GM18505 (cell line): ENCODE results near the gene SOBP.

ENCODE experiments used
- ATAC-seq: cut with Tn5 transposase; IDR thresholded peaks from one replicate; pipeline ENCODE4 v1.9.1; 2021; ENCODE audit not compliant: unreplicated experiment
- POLR2A ChIP-seq: IDR thresholded peaks from 4 replicates; pipeline ENCODE4 v1.6.1; 2011; ENCODE audit warnings: borderline replicate concordance; ENCODE audit not compliant: insufficient read depth, insufficient read length; ENCODE audit errors: extremely low read depth

The SOBP gene

DNA sequence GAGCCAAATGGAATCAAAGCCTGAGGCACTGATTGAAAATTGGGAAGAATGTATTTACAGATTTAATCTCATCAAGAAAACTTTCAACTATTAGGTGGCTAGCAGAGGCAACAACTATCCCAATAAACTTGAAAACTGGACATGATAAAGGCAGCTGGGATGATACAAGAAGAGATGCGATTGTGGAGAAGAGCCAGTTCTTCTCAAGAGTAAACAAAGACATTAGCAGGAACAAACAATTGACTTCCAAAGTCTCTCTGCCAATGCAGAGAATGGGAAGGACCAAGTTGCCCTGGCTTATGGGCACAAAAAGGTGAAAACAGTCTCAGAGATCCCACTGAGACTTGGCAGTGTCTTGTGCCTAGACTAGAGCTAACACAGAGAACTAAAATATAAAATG is 132.4 kb downstream of the SOBP start:
- ATAC-seq, result no peak
- TF ChIP-seq POLR2A, result no peak

DNA sequence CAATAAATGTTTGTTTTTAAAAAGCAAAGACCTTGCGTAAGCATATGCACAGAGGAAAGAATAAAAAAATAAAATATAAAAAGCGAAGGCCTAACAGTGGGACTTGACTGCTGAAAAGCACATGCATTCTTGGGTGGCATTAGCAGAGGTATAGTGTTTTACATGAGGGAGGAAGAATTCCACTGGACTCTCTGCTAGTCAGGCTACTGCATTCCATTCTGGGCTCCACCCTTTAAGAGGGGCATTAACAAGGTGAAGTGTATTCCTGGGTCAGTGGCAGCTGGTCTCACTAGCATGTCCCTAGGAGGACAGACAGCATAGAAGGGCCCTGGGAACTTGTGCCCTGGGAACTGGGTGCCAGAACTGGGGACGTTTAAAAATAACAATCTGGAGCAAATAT is 134.1 kb downstream of the SOBP start:
- no peak for ATAC-seq

DNA sequence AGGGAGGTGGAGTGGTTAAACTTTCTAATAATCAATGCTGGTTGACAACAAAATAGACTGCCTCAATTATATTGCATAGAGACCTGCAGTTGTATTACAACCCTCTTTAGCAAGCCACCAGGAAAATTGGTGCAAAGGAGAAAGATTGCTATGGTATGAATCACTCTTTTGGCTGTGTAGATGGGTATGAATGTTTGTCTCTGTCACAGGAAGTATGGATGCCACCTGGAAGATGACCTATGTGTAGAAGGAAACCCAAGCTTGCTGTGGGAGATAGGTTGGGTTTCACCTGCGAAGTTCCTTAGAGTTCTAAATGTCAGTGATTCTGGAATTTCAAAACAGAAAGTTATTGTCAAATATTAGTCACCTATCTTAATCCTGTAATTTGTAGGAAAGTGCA is 134.6 kb downstream of the SOBP start:
- no peak for TF ChIP-seq POLR2A
- no peak for ATAC-seq

More for the DNA sequence above, 134.1 kb downstream of the SOBP start:
- TF ChIP-seq POLR2A, result no peak

DNA sequence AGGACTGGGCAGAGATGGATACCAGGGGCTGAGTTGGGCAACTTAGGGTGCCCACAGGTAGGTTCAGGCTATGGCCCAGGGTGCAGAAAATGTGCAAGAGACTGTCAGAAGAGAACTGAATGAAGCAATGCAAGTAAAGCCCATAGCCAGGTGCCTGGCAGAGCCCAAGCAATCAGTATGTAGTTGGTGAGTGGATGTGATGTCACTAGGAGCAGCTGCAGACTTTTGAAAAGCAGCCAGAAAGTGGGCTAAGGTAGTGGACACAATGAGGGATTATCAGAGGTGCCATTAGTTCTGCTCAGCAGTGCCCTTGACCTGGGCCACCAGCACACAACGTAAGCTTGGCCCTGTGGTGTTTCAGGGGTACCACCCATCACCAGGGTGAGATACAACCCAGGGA is 135.3 kb downstream of the SOBP start:
- no peak for ATAC-seq
- TF ChIP-seq POLR2A, result no peak

DNA sequence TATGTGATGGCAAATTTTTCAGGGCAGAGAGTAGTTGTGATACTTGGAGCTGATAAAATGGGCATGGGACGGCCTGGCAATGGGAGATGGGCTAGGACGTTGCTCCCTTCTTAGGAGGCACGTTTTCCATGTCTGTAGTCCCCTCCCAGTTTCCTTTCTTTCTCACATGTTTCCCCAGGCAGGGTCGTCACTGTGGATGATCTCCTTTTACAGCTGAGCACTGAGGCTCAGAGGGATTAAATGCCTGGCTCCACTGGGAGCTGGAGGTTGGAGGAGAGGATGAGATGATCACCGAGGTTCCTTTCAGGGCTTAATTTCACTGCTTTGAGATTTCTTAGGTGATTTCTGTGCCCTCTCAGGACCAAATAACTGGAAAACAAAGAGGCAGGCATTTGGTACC is 136.7 kb downstream of the SOBP start:
- ATAC-seq, result no peak
- TF ChIP-seq POLR2A, result no peak

DNA sequence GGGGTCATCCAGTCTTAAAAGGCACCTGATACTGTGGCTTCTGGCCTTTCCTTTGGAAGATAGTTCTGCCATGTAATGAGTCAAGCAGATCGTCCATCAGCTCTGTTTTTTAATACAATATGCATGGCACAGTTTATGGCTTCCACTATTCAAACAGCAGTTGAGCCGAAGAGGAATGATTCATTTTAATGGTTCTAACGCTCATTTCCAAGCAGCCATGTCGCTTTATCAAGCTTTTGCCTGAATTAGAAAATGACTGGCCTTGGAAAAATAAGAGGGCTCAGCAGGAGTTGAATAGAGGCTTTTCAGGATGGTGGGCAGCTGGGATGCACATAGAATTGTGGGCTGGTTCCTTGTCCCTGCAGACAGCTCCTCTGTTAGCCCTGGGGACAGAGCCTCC is 138.1 kb downstream of the SOBP start:
- ATAC-seq, result no peak
- no peak for TF ChIP-seq POLR2A

DNA sequence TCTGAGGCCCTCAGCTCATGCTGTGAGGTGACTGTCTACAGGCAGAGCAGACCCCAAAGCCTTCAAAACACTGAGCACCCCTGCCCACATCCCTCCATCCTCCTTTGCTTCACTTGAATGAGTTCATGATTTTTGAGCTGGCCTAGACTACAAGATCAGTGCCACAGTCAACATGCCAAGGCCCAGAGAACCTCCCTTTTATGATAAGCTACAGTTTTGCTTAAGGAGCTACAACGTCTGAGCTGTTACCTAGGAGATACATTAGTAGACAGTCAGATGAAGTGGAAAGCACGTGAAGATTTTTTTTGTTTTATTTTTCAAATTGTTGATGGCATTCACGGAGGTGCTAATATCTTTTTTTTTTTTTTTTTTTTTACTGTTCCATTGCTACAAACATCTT is 139.0 kb downstream of the SOBP start:
- ATAC-seq, result no peak
- no peak for TF ChIP-seq POLR2A

DNA sequence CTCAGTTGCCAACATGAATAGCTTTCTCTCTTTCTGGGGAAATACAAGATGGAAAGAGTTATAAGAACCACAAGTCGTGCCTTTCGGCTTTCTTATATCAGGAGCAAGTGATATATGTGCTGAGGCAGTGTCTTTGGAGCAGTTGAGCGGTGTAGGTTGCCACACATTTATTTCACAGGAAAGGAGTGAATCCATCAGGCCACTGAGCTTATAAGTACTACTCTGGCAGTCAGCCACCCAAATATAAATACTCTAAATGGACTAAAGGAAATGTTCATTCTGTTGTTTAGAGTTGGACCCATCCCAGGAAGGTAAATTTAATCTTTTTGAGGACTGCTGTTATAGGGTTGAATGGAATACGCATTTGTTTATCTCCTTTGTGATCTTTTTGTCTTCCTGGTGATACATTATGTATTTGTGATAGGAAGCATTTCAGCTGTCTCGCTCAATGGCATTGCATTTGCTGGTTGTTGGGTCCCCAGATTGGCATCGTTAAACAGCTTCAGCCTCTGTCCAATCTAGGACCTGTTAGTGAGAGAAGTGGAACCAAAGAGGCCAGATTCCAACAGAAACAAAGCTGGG is 139.7 kb downstream of the SOBP start:
- no peak for TF ChIP-seq POLR2A
- ATAC-seq, result no peak

DNA sequence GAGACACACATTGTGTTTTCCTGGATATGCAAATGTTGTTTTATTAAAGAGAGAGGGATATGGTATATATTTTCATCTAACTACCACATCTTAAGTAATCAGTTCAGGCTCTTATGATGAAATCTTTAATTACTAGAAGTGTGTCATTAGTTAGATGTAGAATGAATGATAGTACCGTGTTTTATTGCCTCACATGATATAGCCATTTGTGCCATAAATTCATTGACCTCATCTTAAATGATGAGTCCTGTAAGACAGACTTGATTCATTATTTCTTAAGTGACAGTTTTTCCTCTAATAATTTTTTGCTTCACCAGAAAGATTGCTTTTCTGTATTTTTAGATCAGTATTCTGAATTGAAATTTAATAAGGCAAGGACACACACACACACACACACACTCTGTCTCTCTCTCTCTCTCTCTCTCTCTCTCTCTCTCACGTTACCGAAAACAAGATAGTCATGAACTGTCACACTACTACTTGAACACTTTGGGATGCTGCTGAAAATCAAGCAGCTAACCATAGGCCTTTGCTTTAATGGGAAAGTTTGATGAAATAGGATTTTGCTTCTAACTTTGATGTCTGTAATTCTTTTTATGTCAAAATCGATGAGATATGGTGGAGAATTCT is 140.5 kb downstream of the SOBP start:
- ATAC-seq, result no peak

DNA sequence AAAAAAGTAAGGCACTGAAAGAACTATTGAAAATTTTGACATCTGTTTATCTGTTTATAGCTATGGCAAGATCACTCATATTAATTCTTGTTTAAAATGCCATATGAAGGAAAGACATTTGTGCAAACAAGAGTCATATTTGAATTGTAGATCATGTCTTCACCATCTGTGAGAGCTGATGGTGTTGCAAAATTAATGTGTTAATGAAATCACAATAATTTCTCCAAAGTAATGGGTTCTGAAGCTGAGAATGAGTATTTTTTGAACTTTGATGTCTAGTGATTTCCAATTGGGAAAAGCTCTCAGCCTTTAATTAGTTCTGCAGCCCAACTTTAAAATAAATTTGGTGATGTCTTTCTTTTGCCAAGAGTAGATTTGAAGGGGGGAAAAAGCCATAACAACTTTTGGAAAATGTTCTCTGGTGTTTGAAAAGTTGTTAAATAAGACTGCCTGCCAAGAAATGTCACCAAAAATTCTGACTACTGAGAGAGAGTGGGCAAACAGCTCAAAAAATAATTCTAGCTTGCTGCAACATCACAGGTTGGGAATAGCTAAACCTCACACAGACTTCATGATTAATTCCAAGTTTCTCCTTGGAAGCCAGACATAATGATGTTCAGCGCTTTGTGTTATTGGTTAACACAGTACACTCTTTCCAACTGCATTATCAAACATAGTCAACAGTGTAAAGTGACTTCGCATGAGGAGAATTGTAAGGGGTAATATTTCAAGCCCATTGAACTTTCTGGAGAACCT is 142.6 kb downstream of the SOBP start:
- no peak for TF ChIP-seq POLR2A
- no peak for ATAC-seq

More for the DNA sequence above, 140.5 kb downstream of the SOBP start:
- TF ChIP-seq POLR2A, result no peak

DNA sequence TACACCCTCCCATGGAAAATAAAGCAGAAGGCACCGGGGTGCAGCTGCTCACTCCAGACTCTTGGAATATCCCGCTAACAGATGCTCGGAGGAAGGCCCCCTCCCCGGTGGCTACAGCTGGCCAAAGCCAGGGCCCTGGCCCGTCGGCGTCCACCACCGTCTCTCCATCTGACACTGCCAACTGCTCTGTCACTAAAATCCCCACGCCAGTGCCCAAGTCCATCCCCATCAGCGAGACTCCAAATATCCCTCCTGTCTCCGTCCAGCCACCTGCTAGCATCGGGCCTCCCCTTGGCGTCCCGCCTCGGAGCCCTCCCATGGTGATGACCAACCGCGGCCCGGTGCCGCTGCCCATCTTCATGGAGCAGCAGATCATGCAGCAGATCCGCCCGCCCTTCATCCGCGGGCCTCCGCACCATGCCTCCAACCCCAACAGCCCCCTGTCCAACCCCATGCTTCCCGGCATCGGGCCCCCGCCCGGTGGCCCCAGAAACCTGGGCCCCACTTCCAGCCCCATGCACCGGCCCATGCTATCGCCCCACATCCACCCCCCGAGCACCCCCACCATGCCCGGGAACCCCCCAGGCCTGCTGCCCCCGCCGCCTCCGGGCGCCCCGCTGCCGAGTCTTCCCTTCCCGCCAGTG is 143.9 kb downstream of the SOBP start:
- ATAC-seq, result no peak
- TF ChIP-seq POLR2A, result no peak

DNA sequence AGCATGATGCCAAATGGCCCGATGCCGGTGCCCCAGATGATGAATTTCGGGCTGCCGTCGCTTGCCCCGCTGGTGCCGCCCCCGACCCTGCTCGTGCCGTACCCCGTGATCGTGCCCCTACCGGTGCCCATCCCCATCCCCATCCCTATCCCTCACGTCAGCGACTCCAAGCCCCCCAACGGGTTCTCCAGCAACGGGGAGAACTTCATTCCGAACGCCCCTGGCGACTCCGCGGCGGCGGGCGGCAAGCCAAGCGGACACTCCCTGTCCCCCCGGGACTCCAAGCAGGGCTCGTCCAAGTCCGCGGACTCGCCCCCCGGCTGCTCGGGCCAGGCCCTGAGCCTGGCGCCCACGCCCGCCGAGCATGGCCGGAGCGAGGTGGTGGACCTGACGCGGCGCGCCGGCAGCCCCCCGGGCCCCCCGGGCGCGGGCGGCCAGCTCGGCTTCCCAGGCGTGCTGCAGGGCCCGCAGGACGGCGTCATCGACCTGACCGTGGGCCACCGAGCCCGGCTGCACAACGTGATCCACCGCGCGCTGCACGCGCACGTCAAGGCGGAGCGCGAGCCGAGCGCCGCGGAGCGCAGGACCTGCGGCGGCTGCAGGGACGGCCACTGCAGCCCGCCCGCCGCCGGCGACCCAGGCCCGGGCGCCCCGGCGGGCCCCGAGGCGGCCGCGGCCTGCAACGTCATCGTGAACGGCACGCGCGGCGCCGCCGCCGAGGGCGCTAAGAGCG is 144.6 kb downstream of the SOBP start:
- no peak for ATAC-seq
- TF ChIP-seq POLR2A, result no peak

DNA sequence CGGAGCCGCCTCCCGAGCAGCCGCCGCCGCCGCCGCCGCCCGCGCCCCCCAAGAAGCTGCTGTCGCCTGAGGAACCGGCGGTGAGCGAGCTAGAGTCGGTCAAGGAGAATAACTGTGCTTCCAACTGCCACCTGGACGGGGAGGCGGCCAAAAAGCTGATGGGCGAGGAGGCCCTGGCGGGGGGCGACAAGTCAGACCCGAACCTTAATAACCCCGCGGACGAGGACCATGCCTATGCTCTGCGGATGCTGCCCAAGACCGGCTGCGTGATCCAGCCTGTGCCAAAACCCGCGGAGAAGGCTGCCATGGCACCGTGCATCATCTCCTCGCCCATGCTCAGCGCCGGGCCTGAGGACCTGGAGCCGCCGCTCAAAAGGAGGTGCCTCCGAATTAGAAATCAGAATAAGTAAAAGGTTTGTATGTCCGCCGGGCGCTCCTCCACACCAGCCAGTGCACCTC is 145.2 kb downstream of the SOBP start:
- ATAC-seq, result no peak
- no peak for TF ChIP-seq POLR2A
